Activated CD8-positive, alpha-beta memory T cell treated with anti-CD3 and anti-CD28 coated beads, Interleukin-2, amount 10 ng/mL, durations not matched to agents 7 days and 5 days (primary cell): ENCODE results near the gene CTBP1. TPM values are rescaled to one million over a fixed set of nuclear protein-coding genes. Genes with fewer than 3 reads are reported as not detected.
A peak's percentile ranks its signal among the peaks of the same experiment; 100 is the strongest.

Experiments
- ATAC-seq: fragments of 150-1000 bp; cut with Tn5 transposase; one replicate; pipeline ENCODE4 v1.10.0; 2021; ENCODE audit warnings: moderate library complexity
- CTCF ChIA-PET: fragments of 350-600 bp; sonication (Branson Sonifier 250); formaldehyde crosslinking; loops from one replicate; lab custom pipeline; 2021; ENCODE audit warnings: antibody characterized with exemption; lab: Charles Lee
- DNase-seq: peaks from one replicate; pipeline ENCODE4 v3.0.0-alpha.2; 2020
- H3K27ac Mint-ChIP-seq: one replicate; pipeline ENCODE4 v1.8.0; 2021; ENCODE audit warnings: mild to moderate bottlenecking, mixed read lengths
- H3K27me3 Mint-ChIP-seq: one replicate; pipeline ENCODE4 v1.8.0; 2021; ENCODE audit warnings: mixed read lengths
- H3K36me3 Mint-ChIP-seq: one replicate; pipeline ENCODE4 v1.8.0; 2021; ENCODE audit warnings: mild to moderate bottlenecking, mixed read lengths
- H3K4me1 Mint-ChIP-seq: one replicate; pipeline ENCODE4 v1.8.0; 2021; ENCODE audit warnings: mixed read lengths
- H3K4me3 Mint-ChIP-seq: one replicate; pipeline ENCODE4 v1.8.0; 2021; ENCODE audit warnings: mild to moderate bottlenecking, moderate library complexity, mixed read lengths
- H3K9me3 Mint-ChIP-seq: one replicate; pipeline ENCODE4 v1.8.0; 2022; ENCODE audit warnings: low read depth, mixed read lengths
- total RNA-seq, 2 experiments: library from RNA; stranded (reverse); gene quantifications; one replicate each; pipeline ENCODE4 v1.2.3, GENCODE V29; 2021

Gene CTBP1
- total RNA-seq, 2 experiments from 2014 or later = 193 to 250 TPM

- no peak overlapping the region for H3K27ac Mint-ChIP-seq
- CTCF ChIA-PET = no interaction called here
- H3K9me3 Mint-ChIP-seq = no peaks in the 10 kb centered on the region
- no peaks in the 10 kb centered on the region for H3K27me3 Mint-ChIP-seq
- DNase-seq (no peak), ATAC-seq (no peak)
- peaks cover 2% of the 10 kb centered on the region for H3K36me3 Mint-ChIP-seq
- peaks cover 4% of the 10 kb centered on the region for H3K4me1 Mint-ChIP-seq
- H3K4me3 Mint-ChIP-seq = no peak overlapping the region
These were observed 39.1 kb downstream of the CTBP1 start for GRCh38 chr4:1209821-1210220.

GRCh38 chr4:1208970-1209704, 39.8 kb downstream of the CTBP1 start:
- Mint-ChIP-seq H3K9me3 (no peaks in the 10 kb centered on the region), H3K36me3 (peaks cover 4% of the 10 kb centered on the region), H3K27me3 (no peaks in the 10 kb centered on the region), H3K4me3 (no peak overlapping the region), H3K27ac (peak overlapping the region; percentile 72), H3K4me1 (peaks cover 11% of the 10 kb centered on the region)
- CTCF ChIA-PET = interaction anchor here (1.5 kb wide), 1 partner anchor 42 kb away, joined by 5 read pairs; no protein-coding TSS in a partner anchor
- ATAC-seq = no peak
- no peak for DNase-seq

- ATAC-seq (no peak), DNase-seq (no peak)
- CTCF ChIA-PET = interaction anchor here (1.5 kb wide), 1 partner anchor 41 kb away, joined by 5 read pairs; no protein-coding TSS in a partner anchor
- peaks cover 19% of the 10 kb centered on the region for H3K4me1 Mint-ChIP-seq
- H3K27ac Mint-ChIP-seq = peak overlapping the region; percentile 63
- H3K4me3 Mint-ChIP-seq = no peak overlapping the region
- H3K9me3 Mint-ChIP-seq = no peaks in the 10 kb centered on the region
- H3K36me3 Mint-ChIP-seq = peaks cover 4% of the 10 kb centered on the region
- H3K27me3 Mint-ChIP-seq = no peaks in the 10 kb centered on the region
These were observed 40.5 kb downstream of the CTBP1 start for GRCh38 chr4:1208266-1208961.

- H3K4me3 Mint-ChIP-seq = no peak overlapping the region
- CTCF ChIA-PET = interaction anchor here (1.5 kb wide), 1 partner anchor 41 kb away, joined by 5 read pairs; no protein-coding TSS in a partner anchor
- no peak overlapping the region for H3K27ac Mint-ChIP-seq
- ATAC-seq = no peak
- no peaks in the 10 kb centered on the region for H3K9me3 Mint-ChIP-seq
- H3K36me3 Mint-ChIP-seq = peaks cover 4% of the 10 kb centered on the region
- no peak for DNase-seq
- H3K27me3 Mint-ChIP-seq = no peaks in the 10 kb centered on the region
- peaks cover 25% of the 10 kb centered on the region for H3K4me1 Mint-ChIP-seq
These were observed 41.2 kb downstream of the CTBP1 start for GRCh38 chr4:1207603-1208265.

GRCh38 chr4:1207157-1207470, 41.8 kb downstream of the CTBP1 start:
- ATAC-seq (no peak), DNase-seq (no peak)
- H3K27me3 Mint-ChIP-seq = no peaks in the 10 kb centered on the region
- peaks cover 32% of the 10 kb centered on the region for H3K4me1 Mint-ChIP-seq
- H3K27ac Mint-ChIP-seq = no peak overlapping the region
- H3K9me3 Mint-ChIP-seq = no peaks in the 10 kb centered on the region
- no peak overlapping the region for H3K4me3 Mint-ChIP-seq
- peaks cover 4% of the 10 kb centered on the region for H3K36me3 Mint-ChIP-seq
- CTCF ChIA-PET = no interaction called here

- peaks cover 1% of the 10 kb centered on the region for H3K36me3 Mint-ChIP-seq
- no peaks in the 10 kb centered on the region for H3K9me3 Mint-ChIP-seq
- no peak overlapping the region for H3K27ac Mint-ChIP-seq
- DNase-seq = no peak
- H3K4me3 Mint-ChIP-seq = no peak overlapping the region
- H3K4me1 Mint-ChIP-seq = peaks cover 36% of the 10 kb centered on the region
- CTCF ChIA-PET = no interaction called here
- ATAC-seq = no peak
- H3K27me3 Mint-ChIP-seq = no peaks in the 10 kb centered on the region
These were observed 42.4 kb downstream of the CTBP1 start for GRCh38 chr4:1206299-1207156.

GRCh38 chr4:1205586-1206298, 43.2 kb downstream of the CTBP1 start:
- no peak for DNase-seq
- H3K27ac Mint-ChIP-seq = no peak overlapping the region
- no peak overlapping the region for H3K4me3 Mint-ChIP-seq
- H3K9me3 Mint-ChIP-seq = no peaks in the 10 kb centered on the region
- ATAC-seq = no peak
- H3K27me3 Mint-ChIP-seq = no peaks in the 10 kb centered on the region
- CTCF ChIA-PET = interaction anchor here (0.7 kb wide), 1 partner anchor 11 kb away, joined by 3 read pairs; no protein-coding TSS in a partner anchor
- peaks cover 39% of the 10 kb centered on the region for H3K4me1 Mint-ChIP-seq
- peaks cover 1% of the 10 kb centered on the region for H3K36me3 Mint-ChIP-seq

- H3K27ac Mint-ChIP-seq = peak overlapping the region; percentile 66
- DNase-seq = peak; percentile 39
- CTCF ChIA-PET = interaction anchor here (0.7 to 6.5 kb wide), 3 partner anchors 12 to 37 kb away, joined by 3 to 60 read pairs (median 14); no protein-coding TSS in a partner anchor
- peaks cover 1% of the 10 kb centered on the region for H3K36me3 Mint-ChIP-seq
- no peak overlapping the region for H3K4me3 Mint-ChIP-seq
- H3K4me1 Mint-ChIP-seq = peaks cover 45% of the 10 kb centered on the region
- H3K27me3 Mint-ChIP-seq = no peaks in the 10 kb centered on the region
- no peaks in the 10 kb centered on the region for H3K9me3 Mint-ChIP-seq
- no peak for ATAC-seq
These were observed 43.9 kb downstream of the CTBP1 start for GRCh38 chr4:1204828-1205585.

GRCh38 chr4:1204286-1204827, 44.6 kb downstream of the CTBP1 start:
- Mint-ChIP-seq H3K27me3 (no peaks in the 10 kb centered on the region), H3K27ac (peak overlapping the region; percentile 100), H3K9me3 (no peaks in the 10 kb centered on the region), H3K36me3 (peaks cover 1% of the 10 kb centered on the region), H3K4me1 (peaks cover 49% of the 10 kb centered on the region), H3K4me3 (no peak overlapping the region)
- CTCF ChIA-PET = interaction anchor here (1.1 to 6.5 kb wide), 13 partner anchors 12 to 142 kb away, joined by 3 to 60 read pairs (median 9); partner anchors contain the start of gene UVSSA
- DNase-seq = no peak
- ATAC-seq = no peak

- CTCF ChIA-PET = interaction anchor here (0.8 to 6.5 kb wide), 15 partner anchors 14 to 216 kb away, joined by 3 to 60 read pairs (median 8); partner anchors contain the start of genes CTBP1 and UVSSA
- Mint-ChIP-seq H3K27ac (peak overlapping the region; percentile 100), H3K27me3 (no peaks in the 10 kb centered on the region), H3K4me1 (peaks cover 46% of the 10 kb centered on the region), H3K9me3 (no peaks in the 10 kb centered on the region), H3K36me3 (peaks cover 9% of the 10 kb centered on the region), H3K4me3 (peak overlapping the region; percentile 8)
- DNase-seq = no peak
- ATAC-seq = no peak
These were observed 45.8 kb downstream of the CTBP1 start for GRCh38 chr4:1203026-1203616.

- H3K27ac Mint-ChIP-seq = peak overlapping the region; percentile 100
- ATAC-seq (no peak), DNase-seq (no peak)
- H3K4me3 Mint-ChIP-seq = peak overlapping the region; percentile 63
- CTCF ChIA-PET = interaction anchor here (0.8 to 6.5 kb wide), 17 partner anchors 8 to 215 kb away, joined by 3 to 60 read pairs (median 8); partner anchors contain the start of genes CTBP1 and UVSSA
- H3K27me3 Mint-ChIP-seq = no peaks in the 10 kb centered on the region
- no peaks in the 10 kb centered on the region for H3K9me3 Mint-ChIP-seq
- H3K36me3 Mint-ChIP-seq = peaks cover 10% of the 10 kb centered on the region
- peaks cover 46% of the 10 kb centered on the region for H3K4me1 Mint-ChIP-seq
These were observed 46.4 kb downstream of the CTBP1 start for GRCh38 chr4:1202526-1203011.
